Non-pigmented ciliary epithelial cell (primary cell): Measurements from ENCODE around the gene SAA2.
"Not testable (repeated sequence)": the region's sequence is repeated elsewhere in the genome, so short reads cannot be mapped to it uniquely, and the experiment has no call there.

Experiments
- DNase-seq: peaks from one replicate; pipeline ENCODE4 v3.0.0-alpha.2; 2010; ENCODE audit warnings: low read depth

SAA2 gene

DNA sequence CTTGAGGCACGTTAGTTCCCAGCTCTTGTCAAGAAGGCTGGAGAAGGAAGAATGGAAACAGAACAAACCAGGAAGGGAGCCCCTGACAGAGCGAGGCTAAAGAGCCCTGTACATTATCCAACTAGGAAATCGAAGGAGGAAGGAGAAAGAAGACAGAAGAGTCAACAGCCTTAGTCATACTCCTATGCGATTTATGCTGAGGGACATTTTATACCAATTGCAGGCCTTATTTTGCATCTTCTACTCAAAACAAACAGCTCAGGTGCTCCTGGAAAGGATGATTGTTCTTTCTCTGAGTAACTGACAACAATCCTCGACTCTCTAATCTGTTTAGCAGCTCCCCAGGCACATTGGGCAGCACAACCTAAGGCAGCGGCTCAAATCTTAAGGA, 1.3 kb downstream of the SAA2 start:
- DNase-seq = not testable (repeated sequence)

DNA sequence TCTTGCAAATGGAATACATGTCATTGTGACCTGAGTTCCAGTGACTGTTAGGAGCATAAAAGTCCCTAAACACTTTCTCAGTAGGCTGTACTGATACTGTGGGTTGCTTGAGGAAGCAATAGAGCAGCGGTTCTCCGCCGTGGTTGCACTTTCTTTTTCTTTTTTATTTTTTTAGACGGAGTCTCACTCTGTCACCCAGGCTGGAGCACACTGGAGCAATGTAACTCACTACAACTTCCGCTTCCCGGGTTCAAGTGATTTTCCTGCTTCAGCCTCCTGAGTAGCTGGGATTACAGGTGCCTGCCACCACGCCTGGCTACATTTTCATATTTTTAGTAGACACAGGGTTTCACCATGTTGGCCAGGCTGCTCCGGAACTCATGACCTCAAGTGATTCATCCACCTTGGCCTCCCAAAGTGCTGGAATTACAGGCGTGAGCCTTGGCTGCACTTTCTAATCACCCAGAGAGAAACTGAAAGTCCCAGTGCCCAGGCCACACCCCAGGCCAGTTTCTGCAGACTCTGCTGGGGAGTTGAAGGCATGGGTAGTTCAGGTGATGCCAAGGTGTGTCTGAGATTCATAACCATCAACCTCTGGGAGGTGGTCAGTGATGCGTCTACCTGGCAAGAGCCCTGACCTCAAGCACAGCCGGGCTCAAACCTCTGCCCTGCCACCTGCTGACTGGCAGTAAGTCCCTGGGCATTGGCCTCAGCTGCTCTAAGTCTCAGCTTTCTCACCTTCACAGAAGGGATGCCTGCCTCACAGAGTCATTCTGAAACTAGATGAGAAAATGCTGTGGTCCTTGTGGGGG, 1.9 kb downstream of the SAA2 start:
- not testable (repeated sequence) for DNase-seq

DNA sequence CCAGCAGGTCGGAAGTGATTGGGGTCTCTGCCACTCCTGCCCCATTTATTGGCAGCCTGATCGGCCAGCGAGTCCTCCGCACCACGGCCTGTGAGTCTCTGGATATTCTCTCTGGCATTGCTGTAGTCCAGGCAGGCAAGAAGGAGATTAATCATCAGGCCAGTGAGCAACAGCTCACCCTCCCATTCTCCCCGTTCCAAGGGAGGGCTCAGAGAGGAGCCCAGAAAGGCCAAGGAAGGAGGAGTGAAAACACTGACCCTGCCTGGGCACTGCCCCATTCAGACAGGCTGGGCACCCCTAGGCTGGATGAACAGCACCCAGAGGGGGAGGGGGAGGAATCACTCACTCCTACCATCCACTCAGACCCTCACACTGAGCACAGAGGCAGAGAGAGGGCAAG, 3.1 kb downstream of the SAA2 start:
- no peak for DNase-seq

DNA sequence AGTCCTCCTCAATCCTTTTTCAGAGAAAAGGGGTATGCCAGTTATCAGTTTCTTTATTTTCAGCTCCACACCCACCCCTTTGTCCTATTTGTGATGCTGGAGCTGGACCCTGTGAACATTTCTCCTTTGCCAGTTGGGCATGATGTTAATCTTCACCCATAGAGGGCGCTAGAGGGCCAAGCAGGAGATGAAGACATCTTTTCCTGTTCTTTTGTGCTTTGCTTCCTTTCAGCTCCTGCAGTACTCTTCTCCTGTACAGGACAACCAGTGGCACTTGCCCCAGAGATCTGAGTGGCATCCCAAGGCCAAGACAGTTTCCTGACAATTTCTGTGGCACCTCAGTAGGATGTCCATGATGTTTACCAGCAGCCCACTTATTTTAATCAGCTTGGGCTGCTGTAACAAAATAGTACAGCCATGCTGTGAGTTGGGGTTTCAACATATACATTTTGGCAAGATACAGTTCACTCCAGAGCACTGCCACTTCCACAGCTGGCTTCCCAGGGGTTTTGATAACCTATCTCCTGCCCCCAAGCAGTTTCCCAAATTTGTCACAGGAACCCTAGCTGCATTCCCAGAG, 4.6 kb downstream of the SAA2 start:
- peak; percentile 22 for DNase-seq

DNA sequence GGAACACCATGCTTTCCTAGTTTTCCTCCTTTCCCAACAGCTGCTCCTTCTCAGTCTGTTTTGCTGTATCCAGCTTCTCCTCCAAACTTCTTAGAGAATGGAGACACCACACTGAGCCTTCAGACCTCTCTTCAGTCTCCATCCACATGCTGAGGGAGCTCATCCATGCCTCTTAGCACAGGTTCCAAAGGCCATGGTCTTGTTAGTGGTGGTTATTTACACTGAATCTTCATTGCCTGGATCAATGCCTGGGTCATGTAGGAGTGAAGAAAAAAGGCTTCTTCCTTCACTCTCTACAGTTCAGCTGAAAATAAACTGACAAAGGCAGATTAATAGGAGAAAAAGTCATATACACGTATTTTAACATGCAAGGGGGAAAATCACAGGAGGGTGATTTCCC, 8.8 kb downstream of the SAA2 start:
- DNase-seq = no peak

DNA sequence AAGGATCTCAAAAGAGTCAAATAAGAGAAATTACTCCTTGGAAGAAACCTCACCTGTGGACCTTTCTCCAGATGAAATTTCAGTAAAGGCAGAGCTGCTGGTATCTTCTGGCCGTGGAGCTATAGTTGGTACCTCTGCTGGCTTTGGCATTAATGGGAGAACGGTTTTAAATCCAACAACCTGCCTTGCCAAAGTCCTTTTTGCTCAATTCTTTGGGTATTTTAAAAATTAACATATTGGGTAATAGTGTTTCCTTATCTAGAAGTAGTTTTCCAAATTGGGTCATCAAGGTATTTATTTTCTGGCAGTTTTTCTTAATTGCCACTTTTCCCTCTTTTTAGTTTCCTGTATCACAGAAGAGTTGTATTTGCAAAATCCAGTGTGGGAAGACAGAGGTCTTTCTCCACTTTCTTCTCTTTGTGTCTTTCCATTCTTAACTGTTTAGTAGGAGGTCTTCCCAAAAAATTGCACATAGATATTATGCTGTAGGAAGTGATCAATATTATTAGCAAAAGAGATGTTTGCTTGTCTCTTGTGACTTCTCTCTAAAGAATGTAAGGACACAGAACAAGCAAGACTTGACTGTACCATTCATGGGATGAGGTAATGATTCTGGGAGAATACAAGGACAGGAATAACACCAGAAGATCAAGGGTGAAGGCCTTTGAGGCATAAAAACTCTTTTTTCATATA, 11.7 kb downstream of the SAA2 start, which contains the start of gene SAA4:
Gene SAA4, minus strand, starts transcription at position 139 of the 693 bp plus-strand sequence. CDS start 876 bp downstream, outside the sequence.
- DNase-seq = no peak

DNA sequence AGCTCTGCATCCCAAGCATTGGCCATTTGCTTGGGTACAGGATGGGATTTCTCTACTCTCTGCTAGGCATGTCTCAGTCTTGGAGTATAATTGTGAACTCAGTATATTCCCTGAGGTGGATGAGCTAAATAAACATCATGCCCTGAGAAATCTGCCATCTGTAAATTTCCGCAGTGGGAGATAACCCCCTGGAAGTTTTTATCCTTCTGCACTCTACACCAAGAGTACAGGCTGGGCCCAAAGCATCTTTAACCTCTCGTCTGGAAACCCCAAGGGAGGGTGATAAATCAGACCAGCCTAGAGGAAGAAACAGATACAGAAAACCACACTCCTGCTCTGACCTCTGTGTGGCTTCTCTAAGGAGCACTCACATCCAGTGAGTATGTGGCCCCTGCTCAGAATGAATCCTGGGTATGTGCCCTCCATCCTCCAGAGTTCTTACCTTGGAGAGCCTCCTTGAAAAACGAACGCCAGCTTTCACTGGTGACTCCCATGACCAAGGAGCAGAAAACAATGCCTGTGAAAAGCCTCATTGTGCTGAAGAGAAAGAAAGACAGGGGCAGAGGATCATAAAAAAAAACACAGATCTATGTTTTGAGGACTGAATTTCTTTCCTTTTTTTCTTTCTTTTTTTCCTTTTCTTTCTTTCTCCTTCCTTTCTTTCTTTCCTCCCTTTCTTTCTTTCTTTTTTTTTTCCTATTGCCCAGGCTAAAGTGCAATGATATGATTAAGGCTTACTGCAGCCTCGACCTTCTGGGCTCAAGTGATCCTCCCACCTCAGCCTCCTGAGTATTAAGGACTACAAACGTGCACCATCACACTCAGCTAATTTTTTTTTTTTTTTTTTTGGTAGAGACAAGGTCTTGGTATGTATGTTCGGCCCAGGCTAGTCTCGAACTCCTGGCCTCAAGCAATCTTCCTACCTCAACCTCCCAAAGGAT, 12.8 kb downstream of the SAA2 start:
- DNase-seq = no peak

DNA sequence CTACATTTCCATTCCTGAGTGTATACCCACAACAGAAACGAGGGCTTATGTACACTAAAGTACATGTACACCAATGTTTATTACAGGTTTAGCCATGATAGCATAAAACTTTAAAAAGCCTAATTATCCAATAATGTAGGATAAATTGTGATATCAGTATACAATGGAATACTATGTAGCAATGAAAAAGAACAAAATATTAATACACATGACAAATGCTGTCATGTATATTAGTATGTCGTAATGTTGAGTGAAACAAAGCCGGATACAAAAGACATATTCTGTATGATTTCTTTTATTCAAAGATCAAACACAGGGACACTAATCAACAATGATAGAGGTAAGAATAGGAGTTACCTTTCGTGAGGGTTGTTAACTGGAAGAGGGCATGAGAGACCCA, 14.6 kb downstream of the SAA2 start:
- no peak for DNase-seq

DNA sequence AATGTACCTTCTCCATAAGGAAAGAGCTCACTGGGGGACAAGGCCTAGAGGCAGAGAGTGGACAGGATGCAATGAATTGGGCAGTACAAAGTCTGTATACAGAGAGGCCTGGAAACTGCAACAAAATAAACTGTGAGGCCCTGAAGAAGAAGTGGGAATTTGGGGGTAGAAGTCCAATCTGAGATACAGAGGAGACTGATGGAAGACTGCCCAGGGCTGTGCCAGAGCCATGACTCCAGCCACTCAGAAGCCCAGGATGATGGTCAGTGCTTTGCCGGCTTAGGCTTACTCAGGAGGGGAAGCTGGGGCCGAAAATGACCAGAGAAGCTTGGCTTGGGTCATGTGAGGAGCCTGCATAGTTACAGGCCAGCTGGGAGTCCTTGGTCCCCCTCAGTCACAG, 17.6 kb downstream of the SAA2 start:
- no peak for DNase-seq

DNA sequence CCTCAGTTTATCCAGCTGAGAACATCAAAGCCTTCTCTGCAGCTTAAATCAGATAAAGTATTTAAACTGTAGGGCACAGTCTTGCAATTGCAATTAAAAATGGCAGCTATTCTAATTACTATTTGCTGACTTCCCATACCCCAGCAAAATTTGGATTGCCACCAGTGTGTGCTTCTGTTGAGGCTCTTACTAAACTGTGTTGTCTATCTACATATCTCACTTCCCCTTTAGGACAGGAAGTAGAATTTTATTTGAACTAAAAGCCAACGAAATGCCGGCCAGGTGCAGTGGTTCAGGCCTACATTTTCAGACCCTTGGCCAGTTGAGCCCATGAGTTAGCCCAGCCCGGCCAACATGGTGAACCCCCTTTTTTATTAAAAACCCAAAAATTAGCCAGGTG, 19.0 kb downstream of the SAA2 start:
- no peak for DNase-seq

DNA sequence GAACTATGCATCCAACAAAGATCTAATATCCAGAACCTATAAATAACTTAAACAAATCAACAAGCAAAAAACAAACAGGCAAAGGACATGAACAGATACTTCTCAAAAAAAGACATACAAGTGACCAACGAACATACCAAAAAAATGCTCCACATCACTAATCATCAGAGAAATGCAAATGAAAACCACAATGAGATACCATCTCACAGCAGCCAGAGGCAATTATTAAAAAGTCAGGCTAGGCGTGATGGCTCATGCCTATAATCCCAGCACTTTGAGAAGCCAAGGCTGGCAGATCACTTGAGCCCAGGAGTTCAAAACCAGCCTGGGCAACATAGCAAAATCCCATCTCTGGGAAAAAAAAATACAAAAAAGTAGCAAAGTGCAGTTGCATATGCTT, 22.6 kb downstream of the SAA2 start:
- DNase-seq = no peak

DNA sequence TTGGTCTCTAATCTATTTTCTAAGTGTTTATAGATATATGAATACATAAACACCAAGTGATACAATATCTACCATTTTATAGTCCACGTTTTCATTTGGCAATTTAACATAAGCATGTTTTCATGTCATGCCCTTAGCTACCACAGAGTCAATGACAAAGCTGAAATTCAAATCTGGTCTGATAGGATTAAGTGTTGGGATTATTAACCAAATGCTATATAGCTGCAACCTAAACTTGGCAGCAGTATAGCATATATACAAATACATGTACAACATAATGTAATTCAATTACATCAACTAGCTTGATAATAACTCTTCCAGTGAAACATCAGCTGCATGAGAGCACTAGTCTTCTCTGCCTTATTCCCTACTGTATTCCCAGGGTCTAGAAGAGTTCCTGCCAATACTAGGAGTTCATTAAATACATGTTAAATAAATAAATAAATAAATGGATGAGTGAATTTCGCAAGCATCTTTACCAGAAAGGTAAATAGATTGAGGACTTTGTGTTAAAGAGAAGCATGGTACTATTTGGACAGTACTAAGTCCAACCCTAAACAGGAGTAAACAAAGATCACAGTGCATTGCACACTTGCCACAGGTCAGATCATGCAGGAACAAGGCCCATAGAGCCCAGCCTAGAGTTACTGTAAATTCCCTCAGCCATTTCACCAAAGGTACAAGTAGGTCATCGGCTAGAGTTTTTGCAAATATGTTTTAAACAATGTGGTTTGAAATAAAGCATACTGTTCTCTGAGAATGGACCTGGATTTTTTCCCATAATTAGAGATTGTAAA, 24.7 kb downstream of the SAA2 start:
- DNase-seq = no peak

DNA sequence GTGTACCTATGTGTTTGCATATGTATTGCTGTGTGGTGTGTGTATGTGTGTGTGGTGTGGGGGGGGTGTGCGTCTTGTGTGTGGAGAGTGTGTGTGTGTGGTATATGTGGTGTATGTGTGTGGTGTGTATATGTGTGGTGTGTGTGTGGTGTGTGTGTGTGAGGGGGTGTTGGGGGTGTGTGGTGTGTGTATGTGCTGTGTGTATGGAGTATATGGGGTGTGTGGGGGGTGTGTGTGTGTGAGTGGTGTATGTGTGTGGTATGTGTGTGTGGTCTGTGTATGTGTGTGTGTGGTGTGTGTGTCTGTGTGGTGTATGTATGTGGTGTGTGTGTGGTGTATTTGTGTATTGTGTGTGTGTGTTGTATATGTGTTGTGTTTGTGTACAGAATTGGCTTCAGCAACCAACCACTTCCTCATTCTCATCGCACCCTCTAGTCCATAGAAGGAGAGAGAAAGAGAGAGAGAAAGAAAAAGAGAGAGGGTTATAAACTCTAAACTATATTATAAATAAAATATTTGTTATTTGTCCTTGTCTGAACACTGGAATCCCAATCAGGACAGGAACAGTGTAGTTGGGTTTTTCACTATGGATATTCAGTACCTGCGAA, 25.6 kb downstream of the SAA2 start:
- DNase-seq = no peak

DNA sequence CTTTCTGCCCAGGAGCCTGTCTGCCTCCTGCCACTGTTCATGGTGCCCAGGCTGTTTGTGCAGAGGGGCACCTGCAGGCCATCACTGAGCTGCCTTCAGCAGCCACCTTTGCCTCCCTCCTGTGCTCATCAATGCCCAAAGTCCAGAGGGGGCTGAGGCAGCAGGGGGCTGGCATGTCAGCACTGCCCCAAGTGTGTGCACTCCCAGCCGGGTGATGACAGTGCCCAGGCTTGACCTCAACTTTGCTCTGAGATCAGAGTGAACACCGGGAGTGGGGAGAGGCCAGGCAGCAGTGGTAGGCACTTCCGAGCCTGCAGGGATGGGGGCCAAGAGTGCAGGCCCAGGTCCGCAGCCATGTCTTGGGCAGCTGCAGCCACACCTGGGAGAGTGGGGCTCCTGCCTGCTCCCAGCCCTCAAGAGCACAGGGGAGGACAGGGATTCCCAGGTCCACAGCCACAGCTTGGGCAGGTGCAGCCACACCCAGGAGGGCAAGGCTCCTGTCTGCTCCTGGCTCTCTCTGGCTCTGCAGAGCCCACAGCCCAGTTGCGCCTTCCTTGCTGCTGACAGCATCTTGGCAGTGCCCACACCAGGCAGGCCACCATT, 27.1 kb downstream of the SAA2 start:
- DNase-seq = no peak

DNA sequence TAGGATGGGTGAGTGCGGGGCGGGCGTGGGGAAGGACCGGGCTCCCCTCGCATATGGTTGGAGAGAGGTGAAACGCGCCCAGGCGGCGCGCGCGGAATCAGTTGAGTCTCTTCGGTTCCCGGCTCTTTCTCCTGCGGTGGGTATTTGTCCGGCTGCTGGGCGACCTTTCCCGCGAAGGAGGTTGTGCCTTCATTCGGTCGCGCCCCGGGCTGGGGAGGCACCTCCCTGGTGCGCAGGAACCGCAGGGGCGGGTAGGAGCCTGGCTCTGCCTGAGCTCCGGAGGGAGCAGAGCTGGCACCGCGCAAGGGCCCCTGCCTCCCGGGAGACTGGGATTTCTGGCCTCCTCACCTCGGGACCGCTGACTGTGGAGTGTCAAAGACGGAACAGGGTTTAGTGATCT, 39.4 kb downstream of the SAA2 start:
- no peak for DNase-seq

DNA sequence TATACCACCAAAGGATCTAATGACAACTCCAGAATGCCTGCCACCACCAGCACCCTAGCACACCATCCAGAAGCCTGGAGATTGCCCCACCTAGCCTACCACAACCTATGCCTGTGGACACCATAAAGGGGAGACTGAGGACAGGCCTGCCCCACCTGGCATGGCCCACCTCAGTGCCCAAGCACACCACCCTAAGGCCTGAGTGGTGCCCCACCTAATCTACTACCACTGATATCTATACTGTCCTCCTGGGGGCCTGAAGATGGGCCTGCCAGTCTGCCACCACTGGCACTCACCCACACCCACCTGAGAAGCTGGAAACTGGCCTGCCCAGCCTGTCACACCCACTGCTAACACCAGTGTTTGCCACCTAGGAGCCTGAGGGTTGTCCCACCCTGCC, 43.7 kb downstream of the SAA2 start:
- DNase-seq = no peak

DNA sequence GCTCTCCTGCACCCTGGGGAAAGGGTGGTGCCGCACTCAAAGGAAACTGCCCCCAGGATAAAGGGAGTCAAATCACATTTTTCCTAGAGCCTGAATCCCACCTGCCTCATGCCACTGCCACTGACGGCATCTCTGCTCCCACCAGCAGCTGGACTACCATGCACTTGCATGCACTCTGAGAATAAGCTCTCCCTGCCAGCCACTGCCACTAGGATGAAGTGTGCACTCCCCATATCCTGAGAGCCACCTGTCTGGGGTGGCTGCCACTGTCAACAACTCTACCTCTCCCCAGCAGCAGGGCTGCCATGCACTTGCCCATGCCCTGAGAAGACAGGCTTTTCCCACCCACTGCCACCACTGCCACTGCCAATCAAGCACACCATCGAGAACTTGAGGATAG, 44.2 kb downstream of the SAA2 start:
- no peak for DNase-seq

DNA sequence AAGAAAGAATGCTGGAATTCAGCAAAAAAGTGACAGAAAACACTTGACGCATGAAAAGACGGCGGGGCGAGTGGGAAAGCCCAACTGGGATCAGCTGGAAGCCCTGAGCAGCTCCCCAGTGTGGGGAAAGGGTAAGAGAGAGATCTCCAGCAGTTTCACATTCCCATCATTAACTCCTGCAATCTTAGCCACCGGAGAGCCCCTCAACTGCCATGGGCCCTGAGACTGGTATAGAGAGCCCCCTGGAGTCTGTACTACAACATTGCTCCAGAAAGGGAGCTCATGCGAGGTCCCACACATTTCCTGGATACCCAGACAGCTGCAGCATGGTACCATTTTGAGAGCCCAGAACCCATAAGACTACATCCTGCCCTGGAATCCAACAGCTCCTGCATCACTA, 44.7 kb downstream of the SAA2 start:
- DNase-seq = no peak

DNA sequence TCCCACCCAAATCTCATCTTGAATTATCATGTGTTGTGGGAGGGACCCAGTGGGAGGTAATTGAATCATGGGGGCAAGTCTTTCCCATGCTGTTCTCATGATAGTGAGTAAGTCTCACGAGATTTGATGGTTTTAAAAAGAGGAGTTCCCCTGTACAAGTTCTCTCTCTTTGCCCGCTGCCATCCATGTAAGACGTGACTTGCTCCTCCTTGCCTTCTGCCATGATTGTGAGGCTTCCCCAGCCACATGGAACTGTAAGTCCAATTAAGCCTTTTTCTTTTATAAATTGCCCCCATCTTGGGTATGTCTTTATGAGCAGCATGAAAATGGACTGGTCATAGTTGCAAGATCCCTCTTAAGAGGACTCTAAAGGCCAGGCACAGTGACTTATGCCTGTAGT, 50.7 kb downstream of the SAA2 start:
- DNase-seq = not testable (repeated sequence)

DNA sequence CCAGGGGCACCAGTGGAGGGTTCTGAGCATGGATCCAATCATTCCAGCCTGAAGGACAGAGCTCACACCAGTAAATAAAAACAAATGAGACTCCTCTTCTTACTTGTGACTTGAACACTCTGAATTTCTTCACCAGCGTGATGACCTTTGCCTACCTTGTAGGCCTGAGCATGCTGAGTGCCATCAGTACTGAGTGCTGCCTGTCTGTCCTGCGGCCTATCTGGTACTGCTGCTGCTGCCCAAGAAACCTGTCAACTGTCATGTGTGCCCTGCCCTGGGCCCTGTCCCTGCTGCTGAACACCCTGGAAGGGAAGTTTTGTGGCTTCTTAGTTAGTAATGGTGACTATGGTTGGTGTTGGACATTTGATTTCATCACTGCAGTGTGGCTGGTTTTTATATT, 51.9 kb downstream of the SAA2 start:
- no peak for DNase-seq
